Naive B cell (primary cell): Measurements from ENCODE around the gene RMC1. TPM values are rescaled to one million over a fixed set of nuclear protein-coding genes. Genes with fewer than 3 reads are reported as not detected.

ENCODE experiments used
- ATAC-seq, 2 donors: fragments of 150-1000 bp; cut with Tn5 transposase; 2 replicates each; pipeline ENCODE4 v1.10.0; 2021; ENCODE audit warnings: low read depth in 2 of 2, mild to moderate bottlenecking in 2 of 2, moderate library complexity in 2 of 2
- DNase-seq: peaks from one replicate; pipeline ENCODE4 v3.0.0; 2022
- H3K27ac Mint-ChIP-seq, 6 donors: one replicate each; pipeline ENCODE4 v1.8.0; 2020 to 2022; ENCODE audit warnings: mild to moderate bottlenecking in 6 of 6, mixed read lengths in 6 of 6, moderate library complexity in 5 of 6, inconsistent platforms in 2 of 6
- H3K27me3 Mint-ChIP-seq, 3 donors: one replicate each; pipeline ENCODE4 v1.8.0; 2021 to 2022; ENCODE audit warnings: mixed read lengths in 3 of 3, mild to moderate bottlenecking in 1 of 3
- H3K36me3 Mint-ChIP-seq, 2 donors: one replicate each; pipeline ENCODE4 v1.8.0; 2020 to 2022; ENCODE audit warnings: mixed read lengths in 2 of 2, inconsistent platforms in 1 of 2, mild to moderate bottlenecking in 1 of 2
- H3K4me1 Mint-ChIP-seq, 3 donors: one replicate each; pipeline ENCODE4 v1.8.0; 2020 to 2022; ENCODE audit warnings: mixed read lengths in 3 of 3, inconsistent platforms in 1 of 3, mild to moderate bottlenecking in 1 of 3, moderate library complexity in 1 of 3
- H3K4me3 Mint-ChIP-seq, 8 donors: one replicate each; pipeline ENCODE4 v1.8.0; 2020 to 2022; ENCODE audit warnings: mild to moderate bottlenecking in 8 of 8, mixed read lengths in 8 of 8, moderate library complexity in 8 of 8, inconsistent platforms in 2 of 8
- H3K9me3 Mint-ChIP-seq, 7 donors: one replicate each; pipeline ENCODE4 v1.8.0; 2020 to 2022; ENCODE audit warnings: mixed read lengths in 7 of 7, mild to moderate bottlenecking in 5 of 7, inconsistent platforms in 2 of 7, moderate library complexity in 1 of 7
- polyA plus RNA-seq, 6 donors: library from polyadenylated mRNA; unstranded; fragments of 300-500 nt; fragmentation: Illumina TruSeq; gene quantifications; one replicate each; pipeline ENCODE4 v1.2.3, GENCODE V29; 2021; ENCODE audit warnings: low read depth in 6 of 6

RMC1 gene
- 10 to 100 TPM; 40.1 to 98.1 (median 88.1) TPM for polyA plus RNA-seq

- no peaks in the 10 kb centered on the region for H3K9me3 Mint-ChIP-seq
- H3K36me3 Mint-ChIP-seq, result peaks cover 0 to 8% of the 10 kb centered on the region in 2 donors
- peaks cover 42 to 78% (median 70%) of the 10 kb centered on the region in 3 donors for H3K4me1 Mint-ChIP-seq
- peak within 1 kb of the TSS; percentile 93 to 99 (median 98) for H3K27ac Mint-ChIP-seq
- H3K4me3 Mint-ChIP-seq, result peak within 1 kb of the TSS; percentile 83 to 99 (median 95)
- no peaks in the 10 kb centered on the region for H3K27me3 Mint-ChIP-seq
- DNase-seq (peak; percentile 98), ATAC-seq (peak; percentile 81 to 84)
Measured at GRCh38 chr18:23503038-23503962, at the start of gene RMC1. Gene RMC1, plus strand, starts transcription at chr18:23503511. Its CDS starts 108 bp downstream, at chr18:23503619.

GRCh38 chr18:23453680-23454058 lies 49.6 kb upstream of the RMC1 start:
- peaks cover 42 to 76% (median 62%) of the 10 kb centered on the region in 3 donors for H3K4me1 Mint-ChIP-seq
- H3K27me3 Mint-ChIP-seq, result no peaks in the 10 kb centered on the region
- no peak for DNase-seq
- peaks cover 5 to 8% of the 10 kb centered on the region in 2 donors for H3K36me3 Mint-ChIP-seq
- H3K9me3 Mint-ChIP-seq, result no peaks in the 10 kb centered on the region
- ATAC-seq, result peak; percentile 32 to 43
- peak overlapping the region; percentile 94 to 99 (median 97) for H3K27ac Mint-ChIP-seq
- H3K4me3 Mint-ChIP-seq, result peak overlapping the region; percentile 96 to 100 (median 99)

- peak overlapping the region in 4 of 6 donors; percentile 34 to 77 (median 52) for H3K27ac Mint-ChIP-seq
Measured at GRCh38 chr18:23456835-23457234, 46.5 kb upstream of the RMC1 start.

GRCh38 chr18:23458830-23459529 lies 44.3 kb upstream of the RMC1 start:
- peak overlapping the region in 5 of 6 donors; percentile 41 to 90 (median 73) for H3K27ac Mint-ChIP-seq
- no peak for ATAC-seq
- no peaks in the 10 kb centered on the region for H3K9me3 Mint-ChIP-seq
- H3K27me3 Mint-ChIP-seq, result no peaks in the 10 kb centered on the region
- peaks cover 53 to 79% (median 71%) of the 10 kb centered on the region in 3 donors for H3K4me1 Mint-ChIP-seq
- peaks cover 15 to 21% of the 10 kb centered on the region in 2 donors for H3K36me3 Mint-ChIP-seq
- no peak for DNase-seq
- peak overlapping the region; percentile 9 to 74 (median 51) for H3K4me3 Mint-ChIP-seq

More at GRCh38 chr18:23456835-23457234, 46.5 kb upstream of the RMC1 start:
- Mint-ChIP-seq H3K27me3 (no peaks in the 10 kb centered on the region), H3K4me1 (peaks cover 63 to 88% (median 83%) of the 10 kb centered on the region in 3 donors), H3K36me3 (peaks cover 10 to 15% of the 10 kb centered on the region in 2 donors), H3K9me3 (no peaks in the 10 kb centered on the region), H3K4me3 (peak overlapping the region in 5 of 8 donors; percentile 37 to 65 (median 59))
- ATAC-seq (no peak), DNase-seq (no peak)

- Mint-ChIP-seq H3K36me3 (peaks cover 15 to 21% of the 10 kb centered on the region in 2 donors), H3K27ac (peak overlapping the region in 3 of 6 donors; percentile 27 to 84 (median 58)), H3K9me3 (no peaks in the 10 kb centered on the region), H3K4me3 (peak overlapping the region in 5 of 8 donors; percentile 13 to 77 (median 55)), H3K4me1 (peaks cover 53 to 73% (median 67%) of the 10 kb centered on the region in 3 donors), H3K27me3 (no peaks in the 10 kb centered on the region)
- DNase-seq, result no peak
- ATAC-seq, result no peak
Measured at GRCh38 chr18:23459530-23459921, 43.8 kb upstream of the RMC1 start.

- ATAC-seq, result no peak
- Mint-ChIP-seq H3K4me3 (peak overlapping the region in 7 of 8 donors; percentile 13 to 77 (median 47)), H3K27ac (peak overlapping the region; percentile 27 to 88 (median 48)), H3K36me3 (peaks cover 15 to 21% of the 10 kb centered on the region in 2 donors), H3K4me1 (peaks cover 52 to 63% (median 56%) of the 10 kb centered on the region in 3 donors), H3K27me3 (no peaks in the 10 kb centered on the region), H3K9me3 (no peaks in the 10 kb centered on the region)
- no peak for DNase-seq
Measured at GRCh38 chr18:23460285-23461273, 42.7 kb upstream of the RMC1 start.

- Mint-ChIP-seq H3K4me1 (peaks cover 41 to 53% (median 42%) of the 10 kb centered on the region in 3 donors), H3K27me3 (no peaks in the 10 kb centered on the region), H3K9me3 (no peaks in the 10 kb centered on the region), H3K36me3 (peaks cover 7 to 28% of the 10 kb centered on the region in 2 donors), H3K4me3 (peak overlapping the region in 1 of 8 donors; percentile 6), H3K27ac (peak overlapping the region in 1 of 6 donors; percentile 15)
- ATAC-seq (no peak), DNase-seq (no peak)
Measured at GRCh38 chr18:23462876-23463275, 40.4 kb upstream of the RMC1 start.

- no peaks in the 10 kb centered on the region for H3K9me3 Mint-ChIP-seq
- peaks cover 3 to 11% (median 4%) of the 10 kb centered on the region in 3 donors for H3K4me1 Mint-ChIP-seq
- peaks cover 12 to 19% of the 10 kb centered on the region in 2 donors for H3K36me3 Mint-ChIP-seq
- DNase-seq (no peak), ATAC-seq (no peak)
- no peak overlapping the region for H3K4me3 Mint-ChIP-seq
- H3K27ac Mint-ChIP-seq, result peak overlapping the region in 1 of 6 donors; percentile 19
- H3K27me3 Mint-ChIP-seq, result no peaks in the 10 kb centered on the region
Measured at GRCh38 chr18:23468753-23469459, 34.4 kb upstream of the RMC1 start.

GRCh38 chr18:23470620-23471387 lies 32.5 kb upstream of the RMC1 start:
- H3K27me3 Mint-ChIP-seq, result no peaks in the 10 kb centered on the region
- ATAC-seq (no peak), DNase-seq (no peak)
- no peak overlapping the region for H3K4me3 Mint-ChIP-seq
- H3K27ac Mint-ChIP-seq, result peak overlapping the region in 4 of 6 donors; percentile 29 to 90 (median 80)
- H3K36me3 Mint-ChIP-seq, result peaks cover 22 to 35% of the 10 kb centered on the region in 2 donors
- H3K4me1 Mint-ChIP-seq, result peaks cover 8 to 20% (median 10%) of the 10 kb centered on the region in 3 donors
- H3K9me3 Mint-ChIP-seq, result no peaks in the 10 kb centered on the region

GRCh38 chr18:23471486-23471885 lies 31.8 kb upstream of the RMC1 start:
- DNase-seq (no peak), ATAC-seq (no peak)
- H3K27ac Mint-ChIP-seq, result no peak overlapping the region
- H3K9me3 Mint-ChIP-seq, result no peaks in the 10 kb centered on the region
- peaks cover 5 to 23% (median 12%) of the 10 kb centered on the region in 3 donors for H3K4me1 Mint-ChIP-seq
- no peaks in the 10 kb centered on the region for H3K27me3 Mint-ChIP-seq
- H3K4me3 Mint-ChIP-seq, result no peak overlapping the region
- H3K36me3 Mint-ChIP-seq, result peaks cover 19 to 39% of the 10 kb centered on the region in 2 donors

- peaks cover 42 to 80% (median 55%) of the 10 kb centered on the region in 3 donors for H3K4me1 Mint-ChIP-seq
- H3K36me3 Mint-ChIP-seq, result peaks cover 10 to 32% of the 10 kb centered on the region in 2 donors
- peak overlapping the region; percentile 81 to 98 (median 88) for H3K27ac Mint-ChIP-seq
Measured at GRCh38 chr18:23479829-23480505, 23.3 kb upstream of the RMC1 start.

More at GRCh38 chr18:23479829-23480505, 23.3 kb upstream of the RMC1 start:
- DNase-seq (peak; percentile 75), ATAC-seq (peak; percentile 97 to 98)
- H3K4me3 Mint-ChIP-seq, result peak overlapping the region; percentile 64 to 90 (median 77)
- no peaks in the 10 kb centered on the region for H3K9me3 Mint-ChIP-seq
- H3K27me3 Mint-ChIP-seq, result no peaks in the 10 kb centered on the region
